Measurements from ENCODE around the gene FBLN2. TPM values are rescaled to one million over a fixed set of nuclear protein-coding genes. Genes with fewer than 3 reads are reported as not detected.

Gene FBLN2
- total and polyA plus RNA-seq, 7 experiments from 2014 or later: 0.11 to 1.5 TPM; not detected in 5

- no peaks in the 10 kb centered on the region for H3K27me3 ChIP-seq (ENCODE audit: control insufficient read depth in 2 of 2, insufficient read depth in 2 of 2, low read length in 2 of 2)
- ATAC-seq (no peak), DNase-seq (no peak)
- no peaks in the 10 kb centered on the region for H3K36me3 ChIP-seq (ENCODE audit: control insufficient read depth in 2 of 3, insufficient read depth in 3 of 3, low read length in 3 of 3)
- H3K27ac Mint-ChIP-seq: no peak overlapping the region
- H3K4me3 ChIP-seq (ENCODE audit: low read length): no peak overlapping the region
- no peaks in the 10 kb centered on the region for H3K9me3 ChIP-seq (ENCODE audit: control insufficient read depth in 2 of 3, low read length in 3 of 3)
- H3K4me1 ChIP-seq (ENCODE audit: control insufficient read depth in 2 of 2, insufficient read depth in 2 of 2, low read length in 2 of 2): no peaks in the 10 kb centered on the region
- ChIA-PET CTCF (no interaction called here), POLR2A (no interaction called here)
- H3K36me3 Mint-ChIP-seq: no peaks in the 10 kb centered on the region
- no peak overlapping the region for H3K4me3 Mint-ChIP-seq
- intact Hi-C loops (cut with micrococcal nuclease): no loop called here
- no peaks in the 10 kb centered on the region for H3K4me1 Mint-ChIP-seq
- no peaks in the 10 kb centered on the region for H3K9me3 Mint-ChIP-seq
- H3K27ac ChIP-seq (ENCODE audit: low read depth, low read length): no peak overlapping the region
- H3K27me3 Mint-ChIP-seq: peaks cover 0 to 23% (median 0%) of the 10 kb centered on the region in 5 donors
These were observed 122.7 kb downstream of the FBLN2 start for GRCh38 chr3:13671482-13672233.

- no peaks in the 10 kb centered on the region for H3K36me3 ChIP-seq (ENCODE audit: control insufficient read depth in 2 of 3, insufficient read depth in 3 of 3, low read length in 3 of 3)
- H3K9me3 Mint-ChIP-seq: no peaks in the 10 kb centered on the region
- DNase-seq: no peak
- CTCF ChIA-PET: interaction anchor here (0.6 to 1.2 kb wide), 2 partner anchors 16 to 1469 kb away, joined by 3 to 6 read pairs; no protein-coding TSS in a partner anchor
- H3K4me1 Mint-ChIP-seq: no peaks in the 10 kb centered on the region
- no peaks in the 10 kb centered on the region for H3K27me3 ChIP-seq (ENCODE audit: control insufficient read depth in 2 of 2, insufficient read depth in 2 of 2, low read length in 2 of 2)
- H3K27ac Mint-ChIP-seq: no peak overlapping the region
- H3K36me3 Mint-ChIP-seq: no peaks in the 10 kb centered on the region
- H3K4me3 Mint-ChIP-seq: no peak overlapping the region
- no peaks in the 10 kb centered on the region for H3K9me3 ChIP-seq (ENCODE audit: control insufficient read depth in 2 of 3, low read length in 3 of 3)
- intact Hi-C loops (cut with micrococcal nuclease): no loop called here
- H3K4me1 ChIP-seq (ENCODE audit: control insufficient read depth in 2 of 2, insufficient read depth in 2 of 2, low read length in 2 of 2): no peaks in the 10 kb centered on the region
- H3K4me3 ChIP-seq (ENCODE audit: low read length): no peak overlapping the region
- POLR2A ChIA-PET: no interaction called here
- no peak overlapping the region for H3K27ac ChIP-seq (ENCODE audit: low read depth, low read length)
- H3K27me3 Mint-ChIP-seq: peaks cover 0 to 24% (median 5%) of the 10 kb centered on the region in 5 donors
- no peak for ATAC-seq
These were observed 124.3 kb downstream of the FBLN2 start for GRCh38 chr3:13673207-13673606.

GRCh38 chr3:13674538-13675185 lies 125.7 kb downstream of the FBLN2 start:
- Mint-ChIP-seq H3K27me3 (peaks cover 0 to 22% (median 0%) of the 10 kb centered on the region in 5 donors), H3K4me3 (no peak overlapping the region), H3K4me1 (no peaks in the 10 kb centered on the region), H3K36me3 (no peaks in the 10 kb centered on the region), H3K27ac (no peak overlapping the region), H3K9me3 (no peaks in the 10 kb centered on the region)
- Histone ChIP-seq H3K4me3 (ENCODE audit: low read length) (no peak overlapping the region), H3K27ac (ENCODE audit: low read depth, low read length) (no peak overlapping the region), H3K27me3 (ENCODE audit: control insufficient read depth in 2 of 2, insufficient read depth in 2 of 2, low read length in 2 of 2) (no peaks in the 10 kb centered on the region), H3K4me1 (ENCODE audit: control insufficient read depth in 2 of 2, insufficient read depth in 2 of 2, low read length in 2 of 2) (no peaks in the 10 kb centered on the region), H3K9me3 (ENCODE audit: control insufficient read depth in 2 of 3, low read length in 3 of 3) (no peaks in the 10 kb centered on the region), H3K36me3 (ENCODE audit: control insufficient read depth in 2 of 3, insufficient read depth in 3 of 3, low read length in 3 of 3) (no peaks in the 10 kb centered on the region)
- ATAC-seq (no peak), DNase-seq (no peak)
- ChIA-PET POLR2A (no interaction called here), CTCF (no interaction called here)
- intact Hi-C loops (cut with micrococcal nuclease): no loop called here

- H3K27me3 ChIP-seq (ENCODE audit: control insufficient read depth in 2 of 2, insufficient read depth in 2 of 2, low read length in 2 of 2): no peaks in the 10 kb centered on the region
- POLR2A ChIA-PET: no interaction called here
- intact Hi-C loops (cut with micrococcal nuclease): no loop called here
- H3K36me3 ChIP-seq (ENCODE audit: control insufficient read depth in 2 of 3, insufficient read depth in 3 of 3, low read length in 3 of 3): no peaks in the 10 kb centered on the region
- Mint-ChIP-seq H3K36me3 (no peaks in the 10 kb centered on the region), H3K4me3 (no peak overlapping the region), H3K27me3 (peaks cover 0 to 26% (median 0%) of the 10 kb centered on the region in 5 donors), H3K9me3 (no peaks in the 10 kb centered on the region), H3K4me1 (no peaks in the 10 kb centered on the region), H3K27ac (no peak overlapping the region)
- H3K9me3 ChIP-seq (ENCODE audit: control insufficient read depth in 2 of 3, low read length in 3 of 3): no peaks in the 10 kb centered on the region
- CTCF ChIA-PET: no interaction called here
- DNase-seq (no peak), ATAC-seq (no peak)
- H3K4me1 ChIP-seq (ENCODE audit: control insufficient read depth in 2 of 2, insufficient read depth in 2 of 2, low read length in 2 of 2): no peaks in the 10 kb centered on the region
- no peak overlapping the region for H3K27ac ChIP-seq (ENCODE audit: low read depth, low read length)
- no peak overlapping the region for H3K4me3 ChIP-seq (ENCODE audit: low read length)
These were observed 127.6 kb downstream of the FBLN2 start for GRCh38 chr3:13676356-13677017.

- H3K9me3 ChIP-seq (ENCODE audit: control insufficient read depth in 2 of 3, low read length in 3 of 3): no peaks in the 10 kb centered on the region
- DNase-seq (no peak), ATAC-seq (no peak)
- ChIA-PET CTCF (no interaction called here), POLR2A (no interaction called here)
- no peaks in the 10 kb centered on the region for H3K4me1 ChIP-seq (ENCODE audit: control insufficient read depth in 2 of 2, insufficient read depth in 2 of 2, low read length in 2 of 2)
- Mint-ChIP-seq H3K27ac (no peak overlapping the region), H3K36me3 (no peaks in the 10 kb centered on the region), H3K9me3 (peaks cover 0 to 2% (median 0%) of the 10 kb centered on the region in 11 donors), H3K27me3 (peaks cover 0 to 26% (median 0%) of the 10 kb centered on the region in 5 donors), H3K4me3 (no peak overlapping the region), H3K4me1 (no peaks in the 10 kb centered on the region)
- H3K27me3 ChIP-seq (ENCODE audit: control insufficient read depth in 2 of 2, insufficient read depth in 2 of 2, low read length in 2 of 2): no peaks in the 10 kb centered on the region
- intact Hi-C loops (cut with micrococcal nuclease): no loop called here
- no peak overlapping the region for H3K4me3 ChIP-seq (ENCODE audit: low read length)
- no peaks in the 10 kb centered on the region for H3K36me3 ChIP-seq (ENCODE audit: control insufficient read depth in 2 of 3, insufficient read depth in 3 of 3, low read length in 3 of 3)
- H3K27ac ChIP-seq (ENCODE audit: low read depth, low read length): no peak overlapping the region
These were observed 128.3 kb downstream of the FBLN2 start for GRCh38 chr3:13677272-13677671.

GRCh38 chr3:13681931-13682330 lies 133.0 kb downstream of the FBLN2 start:
- peaks cover 0 to 2% (median 0%) of the 10 kb centered on the region in 11 donors for H3K9me3 Mint-ChIP-seq
- Histone ChIP-seq H3K27ac (ENCODE audit: low read depth, low read length) (no peak overlapping the region), H3K4me3 (ENCODE audit: low read length) (no peak overlapping the region), H3K27me3 (ENCODE audit: control insufficient read depth in 2 of 2, insufficient read depth in 2 of 2, low read length in 2 of 2) (no peaks in the 10 kb centered on the region), H3K4me1 (ENCODE audit: control insufficient read depth in 2 of 2, insufficient read depth in 2 of 2, low read length in 2 of 2) (no peaks in the 10 kb centered on the region), H3K9me3 (ENCODE audit: control insufficient read depth in 2 of 3, low read length in 3 of 3) (no peaks in the 10 kb centered on the region), H3K36me3 (ENCODE audit: control insufficient read depth in 2 of 3, insufficient read depth in 3 of 3, low read length in 3 of 3) (no peaks in the 10 kb centered on the region)
- ChIA-PET CTCF (no interaction called here), POLR2A (no interaction called here)
- ATAC-seq (no peak), DNase-seq (no peak)
- H3K4me1 Mint-ChIP-seq: peaks cover 0 to 12% (median 0%) of the 10 kb centered on the region in 7 donors
- intact Hi-C loops (cut with micrococcal nuclease): no loop called here
- no peaks in the 10 kb centered on the region for H3K36me3 Mint-ChIP-seq
- no peak overlapping the region for H3K27ac Mint-ChIP-seq
- H3K27me3 Mint-ChIP-seq: peaks cover 0 to 15% (median 0%) of the 10 kb centered on the region in 5 donors
- no peak overlapping the region for H3K4me3 Mint-ChIP-seq
